Hepatocyte (in vitro differentiated cells): ENCODE results near the gene VIPR2. TPM values are rescaled to one million over a fixed set of nuclear protein-coding genes. Genes with fewer than 3 reads are reported as not detected.
"Not testable (repeated sequence)": the region's sequence is repeated elsewhere in the genome, so short reads cannot be mapped to it uniquely, and the experiment has no call there.

Experiments used
- DNase-seq: peaks from one replicate; pipeline ENCODE4 v3.0.0-alpha.2; 2016; ENCODE audit warnings: low spot score
- H2AFZ ChIP-seq: fragments of 200-600 bp; sonication (generic); 2 replicates; pipeline ENCODE4 v1.6.0; 2016; ENCODE audit warnings: antibody characterized with exemption, mild to moderate bottlenecking
- H3K27ac ChIP-seq: fragments of 200-600 bp; sonication (generic); 2 replicates; pipeline ENCODE4 v1.5.1; 2016; ENCODE audit warnings: mild to moderate bottlenecking
- H3K27me3 ChIP-seq: fragments of 200-600 bp; sonication (generic); 2 replicates; pipeline ENCODE4 v1.6.1; 2016
- H3K36me3 ChIP-seq: fragments of 200-600 bp; sonication (generic); replicated peaks from 2 replicates; pipeline ENCODE4 v1.5.1; 2016; ENCODE audit warnings: low read depth; ENCODE audit not compliant: insufficient read depth
- H3K4me1 ChIP-seq: fragments of 200-600 bp; sonication (generic); 2 replicates; pipeline ENCODE4 v1.5.1; 2016; ENCODE audit warnings: mild to moderate bottlenecking, moderate library complexity; ENCODE audit not compliant: insufficient read depth
- H3K4me2 ChIP-seq: fragments of 200-600 bp; sonication (generic); 2 replicates; pipeline ENCODE4 v1.6.0; 2016
- H3K4me3 ChIP-seq: fragments of 200-600 bp; sonication (generic); 2 replicates; pipeline ENCODE4 v1.5.1; 2016; ENCODE audit warnings: mild to moderate bottlenecking
- H3K79me2 ChIP-seq: fragments of 200-600 bp; sonication (generic); 2 replicates; pipeline ENCODE4 v1.6.0; 2017; ENCODE audit warnings: mild to moderate bottlenecking
- H3K9me2 ChIP-seq: fragments of 200-600 bp; sonication (generic); replicated peaks from 2 replicates; pipeline ENCODE4 v1.6.0; 2017; ENCODE audit warnings: mild to moderate bottlenecking; ENCODE audit not compliant: insufficient read depth
- H3K9me3 ChIP-seq: fragments of 200-600 bp; sonication (generic); 2 replicates; pipeline ENCODE4 v1.5.1; 2016; ENCODE audit warnings: low read depth, mild to moderate bottlenecking
- H4K20me1 ChIP-seq: fragments of 200-600 bp; sonication (generic); 2 replicates; pipeline ENCODE4 v1.6.0; 2016; ENCODE audit warnings: mild to moderate bottlenecking; ENCODE audit not compliant: insufficient read depth, poor library complexity, severe bottlenecking
- EZH2 ChIP-seq: fragments of 200-600 bp; sonication (generic); IDR thresholded peaks from 2 replicates; pipeline ENCODE4 v1.6.1; 2016; ENCODE audit warnings: antibody characterized with exemption, mild to moderate bottlenecking, borderline replicate concordance
- EZH2phosphoT487 ChIP-seq: fragments of 200-600 bp; sonication (generic); IDR thresholded peaks from one replicate; pipeline ENCODE4 v1.6.1; 2018; ENCODE audit warnings: antibody characterized with exemption, mild to moderate bottlenecking, low read depth, moderate library complexity; ENCODE audit not compliant: unreplicated experiment, severe bottlenecking
- WGBS: methylation state at CpG from one replicate; pipeline ENCODE4 v1.1.6; 2016; ENCODE audit warnings: low lambda C conversion rate; ENCODE audit errors: missing lambda C conversion rate; 5-methylcytosine and 5-hydroxymethylcytosine counted together
- polyA plus RNA-seq: library from polyadenylated mRNA; unstranded; fragments of >200 nt; fragmentation: Nextera tagmentation; extraction: Ambion mirVana; gene quantifications from 2 replicates; pipeline ENCODE4 v1.2.1, GENCODE V29; 2016
- total RNA-seq: library from RNA; depleted of rRNA; stranded (reverse); fragments of >200 nt; gene quantifications from 2 replicates; pipeline ENCODE4 v1.2.3, GENCODE V29; 2014
- TF ChIP-seq, protein P1 (sequence below): fragments of 200-600 bp; sonication (generic); IDR thresholded peaks from 2 replicates; pipeline ENCODE4 v1.5.1; 2016; ENCODE audit warnings: antibody characterized with exemption, mild to moderate bottlenecking; ENCODE audit not compliant: poor library complexity

Gene VIPR2
- total and polyA plus RNA-seq, 2 experiments from 2014 or later = 2.7 to 3.4 TPM

- H3K4me2 ChIP-seq = no peak overlapping the region
- no peaks in the 10 kb centered on the region for H3K79me2 ChIP-seq
- no peaks in the 10 kb centered on the region for H4K20me1 ChIP-seq
- no peak overlapping the region for H3K4me3 ChIP-seq
- H3K36me3 ChIP-seq = no peaks in the 10 kb centered on the region
- H3K9me2 ChIP-seq = no peaks in the 10 kb centered on the region
- 70% methylated on average over 9 of the region's 9 CpGs for WGBS
- TF ChIP-seq, protein P1, sequence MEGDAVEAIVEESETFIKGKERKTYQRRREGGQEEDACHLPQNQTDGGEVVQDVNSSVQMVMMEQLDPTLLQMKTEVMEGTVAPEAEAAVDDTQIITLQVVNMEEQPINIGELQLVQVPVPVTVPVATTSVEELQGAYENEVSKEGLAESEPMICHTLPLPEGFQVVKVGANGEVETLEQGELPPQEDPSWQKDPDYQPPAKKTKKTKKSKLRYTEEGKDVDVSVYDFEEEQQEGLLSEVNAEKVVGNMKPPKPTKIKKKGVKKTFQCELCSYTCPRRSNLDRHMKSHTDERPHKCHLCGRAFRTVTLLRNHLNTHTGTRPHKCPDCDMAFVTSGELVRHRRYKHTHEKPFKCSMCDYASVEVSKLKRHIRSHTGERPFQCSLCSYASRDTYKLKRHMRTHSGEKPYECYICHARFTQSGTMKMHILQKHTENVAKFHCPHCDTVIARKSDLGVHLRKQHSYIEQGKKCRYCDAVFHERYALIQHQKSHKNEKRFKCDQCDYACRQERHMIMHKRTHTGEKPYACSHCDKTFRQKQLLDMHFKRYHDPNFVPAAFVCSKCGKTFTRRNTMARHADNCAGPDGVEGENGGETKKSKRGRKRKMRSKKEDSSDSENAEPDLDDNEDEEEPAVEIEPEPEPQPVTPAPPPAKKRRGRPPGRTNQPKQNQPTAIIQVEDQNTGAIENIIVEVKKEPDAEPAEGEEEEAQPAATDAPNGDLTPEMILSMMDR = no peak
- TF ChIP-seq EZH2phosphoT487 (no peak), EZH2 (no peak)
- H3K27me3 ChIP-seq = no peaks in the 10 kb centered on the region
- H3K9me3 ChIP-seq = no peaks in the 10 kb centered on the region
- no peaks in the 10 kb centered on the region for H3K4me1 ChIP-seq
- DNase-seq = no peak
- no peak overlapping the region for H2AFZ ChIP-seq
- H3K27ac ChIP-seq = no peak overlapping the region
Observed at GRCh38 chr7:159125104-159125954, 19.3 kb downstream of the VIPR2 start.

- WGBS = 64% methylated on average over 1 of the region's 1 CpG
Observed at GRCh38 chr7:159123793-159124192, 20.9 kb downstream of the VIPR2 start.

DNA sequence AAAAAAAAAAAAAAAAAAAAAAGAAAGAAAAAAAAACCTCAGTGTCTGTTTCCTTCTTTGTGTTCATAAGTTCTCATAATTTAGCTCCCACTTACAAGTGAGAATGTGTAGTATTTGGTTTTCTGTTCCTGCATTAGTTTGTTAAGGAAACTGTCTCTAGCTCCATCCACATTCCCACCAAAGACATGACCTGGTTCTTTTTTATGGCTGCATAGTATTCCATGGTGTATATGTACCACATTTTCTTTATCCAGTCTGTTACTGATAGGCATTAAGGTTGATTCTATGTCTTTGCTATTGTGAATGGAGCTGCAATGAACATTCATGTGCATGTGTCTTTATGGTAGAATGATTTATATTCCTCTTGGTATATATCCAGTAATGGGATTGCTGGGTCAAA, 21.4 kb downstream of the VIPR2 start:
- H3K79me2 ChIP-seq, H2AFZ ChIP-seq, H3K4me3 ChIP-seq, H3K4me2 ChIP-seq, H3K9me3 ChIP-seq, H3K36me3 ChIP-seq, H4K20me1 ChIP-seq, H3K27me3 ChIP-seq, H3K4me1 ChIP-seq, H3K27ac ChIP-seq, H3K9me2 ChIP-seq, DNase-seq: not testable (repeated sequence)

More at GRCh38 chr7:159123793-159124192, 20.9 kb downstream of the VIPR2 start:
- not testable (repeated sequence) for H3K9me3 ChIP-seq, H2AFZ ChIP-seq, DNase-seq, H3K4me2 ChIP-seq, H3K9me2 ChIP-seq, H3K27ac ChIP-seq, H3K4me1 ChIP-seq, H3K79me2 ChIP-seq, H3K4me3 ChIP-seq, H4K20me1 ChIP-seq, H3K36me3 ChIP-seq, H3K27me3 ChIP-seq

GRCh38 chr7:159122276-159122675, 22.4 kb downstream of the VIPR2 start:
- H3K4me3 ChIP-seq = no peak overlapping the region
- H3K79me2 ChIP-seq = no peaks in the 10 kb centered on the region
- no peak overlapping the region for H2AFZ ChIP-seq
- DNase-seq = no peak
- no peak overlapping the region for H3K27ac ChIP-seq
- no peak overlapping the region for H3K4me2 ChIP-seq
- 74% methylated on average over 7 of the region's 7 CpGs for WGBS
- H3K9me2 ChIP-seq = no peaks in the 10 kb centered on the region
- no peaks in the 10 kb centered on the region for H3K36me3 ChIP-seq
- no peaks in the 10 kb centered on the region for H4K20me1 ChIP-seq
- no peaks in the 10 kb centered on the region for H3K4me1 ChIP-seq
- TF ChIP-seq EZH2phosphoT487 (no peak), EZH2 (no peak)
- TF ChIP-seq, protein P1 = no peak
- H3K27me3 ChIP-seq = no peaks in the 10 kb centered on the region
- no peaks in the 10 kb centered on the region for H3K9me3 ChIP-seq
